Calu3 (cell line): Measurements from ENCODE around the gene PLCH2. TPM values are rescaled to one million over a fixed set of nuclear protein-coding genes. Genes with fewer than 3 reads are reported as not detected.

Experiments used
- BruUV-seq: library from RNA; stranded (reverse); fragments of 400-500 nt; replicated peaks from 2 replicates; lab custom pipeline; 2021; lab: Mats Ljungman, UMichigan
- CTCF ChIA-PET: fragments of 300-600 bp; sonication (Branson Sonifier 250); formaldehyde crosslinking; loops from one replicate; lab custom pipeline; 2022; ENCODE audit warnings: antibody characterized with exemption; lab: Charles Lee
- DNase-seq: peaks from one replicate; pipeline ENCODE4 v3.0.0; 2022
- H3K27ac Mint-ChIP-seq: one replicate; pipeline ENCODE4 v1.8.0; 2022; ENCODE audit warnings: mixed read lengths; ENCODE audit not compliant: unreplicated experiment
- H3K27me3 Mint-ChIP-seq: one replicate; pipeline ENCODE4 v1.8.0; 2022; ENCODE audit warnings: mixed read lengths; ENCODE audit not compliant: unreplicated experiment
- H3K36me3 Mint-ChIP-seq: one replicate; pipeline ENCODE4 v1.8.0; 2022; ENCODE audit warnings: mild to moderate bottlenecking, moderate library complexity, mixed read lengths; ENCODE audit not compliant: insufficient read depth, unreplicated experiment
- H3K4me1 Mint-ChIP-seq: one replicate; pipeline ENCODE4 v1.8.0; 2022; ENCODE audit warnings: mild to moderate bottlenecking, low read depth, mixed read lengths; ENCODE audit not compliant: unreplicated experiment
- H3K4me3 Mint-ChIP-seq: one replicate; pipeline ENCODE4 v1.8.0; 2022; ENCODE audit warnings: mild to moderate bottlenecking, low read depth, moderate library complexity, mixed read lengths; ENCODE audit not compliant: unreplicated experiment
- H3K9me3 Mint-ChIP-seq: one replicate; pipeline ENCODE4 v1.8.0; 2022; ENCODE audit warnings: low read depth, mixed read lengths; ENCODE audit not compliant: unreplicated experiment
- intact Hi-C: fragments of 100-400 bp; cut with micrococcal nuclease; formaldehyde crosslinking; loops from one replicate; pipeline ENCODE4 v1.10.0; 2022; ENCODE audit not compliant: unreplicated experiment
- total RNA-seq: library from RNA; stranded (reverse); gene quantifications from 2 replicates; pipeline ENCODE4 v1.2.3, GENCODE V29; 2022
- TF ChIP-seq, protein P1 (sequence below): fragments of 200-600 bp; IDR thresholded peaks from one replicate; pipeline ENCODE4 v1.8.0; 2022; ENCODE audit warnings: antibody characterized with exemption; ENCODE audit not compliant: unreplicated experiment

The PLCH2 gene
- total RNA-seq, 1 experiment from 2014 or later, result 3.1 TPM

GRCh38 chr1:2452201-2452931 lies 23.7 kb upstream of the PLCH2 start:
- Mint-ChIP-seq H3K9me3 (no peaks in the 10 kb centered on the region), H3K27me3 (no peaks in the 10 kb centered on the region), H3K27ac (no peak overlapping the region), H3K4me1 (no peaks in the 10 kb centered on the region), H3K4me3 (no peak overlapping the region), H3K36me3 (peaks cover 5% of the 10 kb centered on the region)
- intact Hi-C loops, result no loop called here
- CTCF ChIA-PET, result no interaction called here
- DNase-seq, result no peak
- TF ChIP-seq, protein P1, sequence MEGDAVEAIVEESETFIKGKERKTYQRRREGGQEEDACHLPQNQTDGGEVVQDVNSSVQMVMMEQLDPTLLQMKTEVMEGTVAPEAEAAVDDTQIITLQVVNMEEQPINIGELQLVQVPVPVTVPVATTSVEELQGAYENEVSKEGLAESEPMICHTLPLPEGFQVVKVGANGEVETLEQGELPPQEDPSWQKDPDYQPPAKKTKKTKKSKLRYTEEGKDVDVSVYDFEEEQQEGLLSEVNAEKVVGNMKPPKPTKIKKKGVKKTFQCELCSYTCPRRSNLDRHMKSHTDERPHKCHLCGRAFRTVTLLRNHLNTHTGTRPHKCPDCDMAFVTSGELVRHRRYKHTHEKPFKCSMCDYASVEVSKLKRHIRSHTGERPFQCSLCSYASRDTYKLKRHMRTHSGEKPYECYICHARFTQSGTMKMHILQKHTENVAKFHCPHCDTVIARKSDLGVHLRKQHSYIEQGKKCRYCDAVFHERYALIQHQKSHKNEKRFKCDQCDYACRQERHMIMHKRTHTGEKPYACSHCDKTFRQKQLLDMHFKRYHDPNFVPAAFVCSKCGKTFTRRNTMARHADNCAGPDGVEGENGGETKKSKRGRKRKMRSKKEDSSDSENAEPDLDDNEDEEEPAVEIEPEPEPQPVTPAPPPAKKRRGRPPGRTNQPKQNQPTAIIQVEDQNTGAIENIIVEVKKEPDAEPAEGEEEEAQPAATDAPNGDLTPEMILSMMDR, result no peak
- BruUV-seq, result no TSS peak

DNA sequence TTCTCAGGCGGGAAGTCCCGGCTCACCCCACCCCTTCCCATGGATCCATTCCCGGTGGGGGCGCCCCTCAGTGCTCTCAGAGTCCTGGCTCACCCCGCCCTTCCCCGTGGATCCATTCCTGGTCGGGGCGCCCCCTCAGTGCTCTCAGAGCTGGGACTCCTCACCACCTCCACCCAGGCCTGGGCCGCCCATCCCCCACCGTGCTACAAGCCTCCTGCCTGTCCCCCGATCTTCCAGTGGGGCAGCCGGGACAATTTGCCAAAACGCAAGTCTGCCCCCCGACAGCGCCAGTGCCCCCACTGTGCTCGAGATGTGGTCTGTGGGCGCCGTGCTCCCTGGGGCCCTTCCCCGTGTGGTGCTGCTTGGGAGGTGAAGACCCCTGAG lies 23.2 kb upstream of the PLCH2 start:
- Mint-ChIP-seq H3K4me3 (no peak overlapping the region), H3K4me1 (no peaks in the 10 kb centered on the region), H3K36me3 (peaks cover 5% of the 10 kb centered on the region), H3K9me3 (no peaks in the 10 kb centered on the region), H3K27me3 (no peaks in the 10 kb centered on the region), H3K27ac (no peak overlapping the region)
- TF ChIP-seq, protein P1, result no peak
- intact Hi-C loops, result no loop called here
- DNase-seq, result no peak
- no TSS peak for BruUV-seq
- CTCF ChIA-PET, result no interaction called here

DNA sequence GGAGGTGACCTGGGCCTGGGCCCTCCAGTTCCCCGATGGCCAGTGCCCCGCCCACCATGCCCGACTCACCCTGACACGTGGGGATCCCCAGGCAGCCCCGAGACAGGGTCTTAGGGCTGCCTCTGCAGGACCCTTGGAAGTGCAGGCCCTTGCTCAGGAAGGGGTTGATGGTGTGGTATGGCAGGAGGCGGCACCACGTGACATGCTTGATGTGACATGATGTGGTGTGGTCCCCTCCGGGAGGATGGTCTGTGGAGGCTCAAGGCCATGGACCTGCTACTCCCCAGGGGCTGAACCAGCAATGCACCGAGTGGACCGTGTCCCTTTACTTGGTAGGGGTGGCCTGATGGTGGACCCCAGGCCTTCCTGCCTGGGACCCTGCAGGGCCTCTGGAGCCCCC lies 21.9 kb upstream of the PLCH2 start:
- intact Hi-C loops, result no loop called here
- TF ChIP-seq, protein P1, result no peak
- DNase-seq, result no peak
- Mint-ChIP-seq H3K4me3 (no peak overlapping the region), H3K4me1 (no peaks in the 10 kb centered on the region), H3K9me3 (no peaks in the 10 kb centered on the region), H3K27ac (no peak overlapping the region), H3K27me3 (no peaks in the 10 kb centered on the region), H3K36me3 (peaks cover 5% of the 10 kb centered on the region)
- no TSS peak for BruUV-seq
- CTCF ChIA-PET, result interaction anchor here (0.6 kb wide), 1 partner anchor 8 kb away, joined by 6 read pairs; no protein-coding TSS in a partner anchor

GRCh38 chr1:2455757-2456156 lies 20.3 kb upstream of the PLCH2 start:
- CTCF ChIA-PET, result no interaction called here
- TF ChIP-seq, protein P1, result no peak
- no peaks in the 10 kb centered on the region for H3K27me3 Mint-ChIP-seq

More at GRCh38 chr1:2455757-2456156, 20.3 kb upstream of the PLCH2 start:
- Mint-ChIP-seq H3K4me3 (no peak overlapping the region), H3K4me1 (no peaks in the 10 kb centered on the region), H3K9me3 (no peaks in the 10 kb centered on the region), H3K27ac (no peak overlapping the region), H3K36me3 (peaks cover 5% of the 10 kb centered on the region)
- no peak for DNase-seq
- no TSS peak for BruUV-seq
- intact Hi-C loops, result no loop called here
